ENCODE data around the gene ARHGAP26.

The ARHGAP26 gene

GRCh38 chr5:143156086-143156485, 385.9 kb downstream of the ARHGAP26 start:
- no peak for DNase-seq (ENCODE audit: low read depth)
- TF ChIP-seq CTCF (IDR thresholded peaks at IDR 0.05; ENCODE audit: low read length, missing control alignments) = no peak

DNA sequence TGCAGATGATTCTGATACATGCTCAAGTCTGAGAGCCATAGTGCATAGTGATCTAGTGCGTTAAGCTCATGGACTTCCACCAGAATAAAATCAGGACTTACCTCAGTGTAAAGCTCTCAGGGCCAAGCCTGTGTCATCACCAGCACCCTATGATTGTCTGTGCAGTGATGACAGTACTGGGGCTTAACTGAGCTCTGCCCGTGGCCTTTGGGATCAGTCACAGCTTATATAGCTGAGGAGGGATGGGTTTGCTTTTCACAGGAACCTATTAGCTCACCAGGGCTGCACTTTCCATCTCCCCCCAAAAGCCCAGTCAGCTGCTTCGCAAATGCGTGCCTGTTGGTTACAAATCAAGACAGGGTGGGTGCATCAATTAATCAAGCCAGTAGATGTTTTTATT, 386.4 kb downstream of the ARHGAP26 start:
- no peak overlapping the region for H3K4me3 ChIP-seq (replicated peaks; ENCODE audit: low read depth, low read length)
- no peak for DNase-seq (ENCODE audit: low read depth)
- no peak for TF ChIP-seq CTCF (IDR thresholded peaks at IDR 0.05; ENCODE audit: low read length, missing control alignments)

More at GRCh38 chr5:143156086-143156485, 385.9 kb downstream of the ARHGAP26 start:
- no peak overlapping the region for H3K4me3 ChIP-seq (replicated peaks; ENCODE audit: low read depth, low read length)

- DNase-seq (ENCODE audit: low read depth) = no peak
- no peak for TF ChIP-seq CTCF (IDR thresholded peaks at IDR 0.05; ENCODE audit: low read length, missing control alignments)
- H3K4me3 ChIP-seq (replicated peaks; ENCODE audit: low read depth, low read length) = no peak overlapping the region
Observed at GRCh38 chr5:143159031-143159430, 388.9 kb downstream of the ARHGAP26 start.

DNA sequence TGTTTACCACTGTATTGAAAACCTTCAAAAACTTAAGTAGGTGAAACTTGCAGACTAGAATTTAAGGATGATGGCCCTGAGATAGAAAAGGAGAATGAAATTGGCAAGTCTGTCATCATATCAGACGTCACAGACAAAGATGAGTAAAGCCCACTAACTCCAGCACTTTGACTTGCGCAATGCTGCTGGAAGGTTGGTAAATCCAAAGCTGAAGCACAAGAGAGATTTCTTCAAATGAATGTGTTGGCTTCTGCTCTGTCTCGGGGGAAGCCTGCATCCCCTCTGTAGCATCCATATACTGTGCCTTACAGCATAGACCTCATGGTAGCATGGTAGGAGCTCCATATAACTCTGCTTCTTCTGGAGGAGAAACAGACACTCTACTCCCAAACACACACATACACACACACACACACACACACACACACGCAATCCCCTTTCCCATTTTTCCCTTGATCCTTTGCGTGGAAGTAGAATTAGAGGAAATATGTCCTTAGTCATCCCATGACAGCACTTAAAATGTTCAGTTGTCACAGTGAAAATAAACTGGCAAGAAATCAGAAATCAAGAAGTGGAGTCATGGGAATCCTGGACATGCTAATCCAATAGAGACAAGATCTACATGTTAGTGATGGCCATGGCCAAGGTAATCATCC, 391.8 kb downstream of the ARHGAP26 start:
- H3K4me3 ChIP-seq (replicated peaks; ENCODE audit: low read depth, low read length) = no peak overlapping the region
- no peak for TF ChIP-seq CTCF (IDR thresholded peaks at IDR 0.05; ENCODE audit: low read length, missing control alignments)
- DNase-seq (ENCODE audit: low read depth) = peak; percentile 89

- TF ChIP-seq CTCF (IDR thresholded peaks at IDR 0.05; ENCODE audit: low read length, missing control alignments) = no peak
- no peak for DNase-seq (ENCODE audit: low read depth)
- H3K4me3 ChIP-seq (replicated peaks; ENCODE audit: low read depth, low read length) = no peak overlapping the region
Observed at GRCh38 chr5:143162810-143163209, 392.6 kb downstream of the ARHGAP26 start.

DNA sequence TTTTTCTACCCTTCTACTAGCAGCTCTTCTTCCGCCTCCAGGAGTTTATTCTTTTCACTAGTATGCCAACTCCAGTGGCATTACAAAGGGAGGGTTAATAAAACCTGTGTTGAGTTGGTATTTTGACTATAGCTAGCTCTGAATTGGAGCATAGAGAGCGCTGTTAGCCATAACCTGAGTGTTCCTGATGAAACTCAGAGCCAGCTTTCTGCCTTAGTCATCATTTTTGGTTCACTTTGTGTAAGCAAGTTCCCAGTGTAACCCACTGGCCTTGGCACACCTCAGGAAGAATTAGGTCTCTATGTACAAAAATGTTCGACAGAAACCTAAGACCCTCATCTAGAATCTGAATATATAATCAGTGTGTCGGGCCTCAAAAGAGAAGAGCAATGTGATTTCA, 394.4 kb downstream of the ARHGAP26 start:
- no peak for TF ChIP-seq CTCF (IDR thresholded peaks at IDR 0.05; ENCODE audit: low read length, missing control alignments)
- DNase-seq (ENCODE audit: low read depth) = no peak
- no peak overlapping the region for H3K4me3 ChIP-seq (replicated peaks; ENCODE audit: low read depth, low read length)

All from fibroblast of pulmonary artery (primary cell).